Amniotic epithelial cell (primary cell): ENCODE measurements around the gene ZNF469.

Experiments
- DNase-seq: peaks from one replicate; pipeline ENCODE4 v3.0.0-alpha.2; 2010; ENCODE audit warnings: low read depth

ZNF469 gene

GRCh38 chr16:88376835-88377726 is 5.7 kb upstream of the ZNF469 start:
- peak; percentile 23 for DNase-seq

DNA sequence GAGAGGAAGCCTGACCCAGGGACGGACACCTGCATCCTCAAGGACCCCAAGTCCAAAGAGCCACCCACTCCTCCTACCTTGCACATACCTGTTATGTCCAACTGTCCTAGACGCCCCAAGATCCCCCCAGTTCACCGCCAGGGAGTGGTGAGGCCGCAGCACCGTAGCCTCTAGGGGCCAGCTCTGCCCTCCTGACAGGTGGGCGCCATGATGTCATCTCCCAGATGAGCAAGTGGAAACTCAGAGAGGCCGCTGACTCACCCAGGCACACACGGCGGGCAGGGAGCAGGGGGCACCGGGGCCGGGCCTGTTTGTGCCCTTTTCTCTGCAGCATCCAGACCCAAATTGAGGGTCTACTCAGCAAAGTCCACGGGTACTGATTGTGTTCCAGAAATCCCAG is 4.8 kb upstream of the ZNF469 start:
- DNase-seq: no peak

DNA sequence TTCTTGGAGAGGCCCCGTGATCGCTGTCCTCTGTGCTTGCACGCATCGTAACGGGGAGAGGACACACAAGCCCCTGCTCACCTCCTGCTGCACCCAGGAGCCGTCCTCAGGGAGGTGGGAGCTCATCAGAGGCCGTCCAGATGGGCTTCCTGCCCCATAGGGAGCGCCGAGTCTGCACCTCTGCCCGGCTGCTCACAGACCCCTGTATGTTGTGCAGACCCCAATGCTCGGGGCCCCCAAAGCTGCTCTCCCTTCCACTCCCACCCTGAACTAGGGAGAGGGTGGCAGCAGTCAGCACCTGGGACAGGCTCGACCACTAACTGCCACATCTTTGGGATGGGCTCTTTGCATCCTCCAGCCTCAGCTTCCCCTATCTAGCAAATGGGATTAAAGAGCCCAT is 4.4 kb upstream of the ZNF469 start:
- DNase-seq: no peak

- no peak for DNase-seq
Observed at GRCh38 chr16:88378836-88379693, 3.7 kb upstream of the ZNF469 start.

DNA sequence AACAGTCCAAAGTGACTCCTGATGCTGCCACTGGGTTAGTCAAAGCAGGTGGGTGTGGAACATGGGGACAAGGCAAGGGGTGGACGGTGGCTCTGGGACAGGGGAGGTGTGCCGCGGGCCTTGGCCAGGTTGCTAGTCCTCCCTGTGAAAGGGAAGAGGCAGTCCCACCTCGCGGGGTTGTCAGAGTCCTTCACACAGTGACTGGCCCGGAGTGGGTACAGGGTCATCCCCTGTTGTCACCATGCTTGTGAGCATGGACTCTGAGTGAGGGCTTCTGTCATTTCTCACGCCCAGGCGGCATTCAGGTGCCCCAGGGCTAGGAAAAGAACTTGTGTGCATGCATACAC is 3.1 kb upstream of the ZNF469 start:
- no peak for DNase-seq

DNA sequence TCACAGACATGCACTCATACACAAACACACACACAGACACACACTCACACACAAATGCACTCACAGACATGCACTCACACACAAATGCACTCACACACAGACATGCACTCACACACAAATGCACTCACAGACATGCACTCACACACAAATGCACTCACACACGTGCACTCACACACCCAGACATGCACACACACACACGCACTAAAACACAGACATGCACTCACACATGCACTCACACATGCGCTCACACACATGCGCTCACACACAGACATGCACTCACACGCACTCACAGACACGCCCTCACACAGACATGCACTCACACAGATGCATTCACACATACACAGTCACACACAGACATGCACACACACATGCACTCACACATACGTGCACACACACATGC is 2.7 kb upstream of the ZNF469 start:
- DNase-seq: no peak

DNA sequence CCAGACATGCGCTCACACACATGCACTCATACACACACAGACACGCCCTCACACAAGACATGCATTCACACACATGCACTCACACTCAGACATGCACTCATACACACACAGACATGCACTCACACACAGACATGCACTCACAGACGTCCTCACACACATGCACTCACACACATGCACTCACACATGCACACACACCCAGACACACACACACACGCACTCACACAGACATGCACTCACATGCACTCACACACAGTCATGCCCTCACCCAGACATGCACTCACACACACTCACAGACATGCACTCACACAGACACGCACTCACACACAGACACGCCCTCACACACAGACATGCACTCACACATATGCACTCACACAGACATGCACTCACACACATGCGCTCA is 2.1 kb upstream of the ZNF469 start:
- DNase-seq: no peak

DNA sequence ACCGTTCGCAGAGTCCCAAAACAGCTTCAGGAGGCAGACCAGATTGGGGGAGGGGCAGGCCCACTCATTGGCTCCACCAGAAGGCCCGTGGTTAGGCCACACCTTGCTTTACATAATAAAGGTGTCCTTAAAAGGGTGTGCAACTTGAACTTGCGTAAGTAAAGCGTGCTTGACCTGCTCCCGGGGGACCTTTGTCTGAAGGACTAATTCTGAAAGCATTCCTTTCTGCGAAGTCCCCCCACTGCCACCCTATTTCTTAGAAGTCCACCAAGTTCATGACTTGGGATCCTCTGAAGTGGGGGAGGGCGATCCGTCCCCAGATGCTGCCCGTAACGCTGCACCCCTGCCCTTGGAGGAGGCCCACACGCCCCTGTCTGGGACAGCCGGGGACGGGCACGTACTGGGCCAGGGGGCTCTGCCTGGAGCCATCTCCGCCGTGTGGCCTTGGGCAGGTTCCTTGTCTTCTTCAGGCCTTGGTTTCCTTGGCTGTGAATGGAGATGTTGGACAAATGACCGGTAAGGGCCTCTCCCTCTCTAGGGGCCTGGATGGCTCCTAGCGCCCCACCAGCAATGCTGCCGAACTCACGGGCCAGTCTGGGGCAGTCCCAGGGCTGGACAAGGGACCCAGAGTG is 823 bp upstream of the ZNF469 start:
- no peak for DNase-seq

DNA sequence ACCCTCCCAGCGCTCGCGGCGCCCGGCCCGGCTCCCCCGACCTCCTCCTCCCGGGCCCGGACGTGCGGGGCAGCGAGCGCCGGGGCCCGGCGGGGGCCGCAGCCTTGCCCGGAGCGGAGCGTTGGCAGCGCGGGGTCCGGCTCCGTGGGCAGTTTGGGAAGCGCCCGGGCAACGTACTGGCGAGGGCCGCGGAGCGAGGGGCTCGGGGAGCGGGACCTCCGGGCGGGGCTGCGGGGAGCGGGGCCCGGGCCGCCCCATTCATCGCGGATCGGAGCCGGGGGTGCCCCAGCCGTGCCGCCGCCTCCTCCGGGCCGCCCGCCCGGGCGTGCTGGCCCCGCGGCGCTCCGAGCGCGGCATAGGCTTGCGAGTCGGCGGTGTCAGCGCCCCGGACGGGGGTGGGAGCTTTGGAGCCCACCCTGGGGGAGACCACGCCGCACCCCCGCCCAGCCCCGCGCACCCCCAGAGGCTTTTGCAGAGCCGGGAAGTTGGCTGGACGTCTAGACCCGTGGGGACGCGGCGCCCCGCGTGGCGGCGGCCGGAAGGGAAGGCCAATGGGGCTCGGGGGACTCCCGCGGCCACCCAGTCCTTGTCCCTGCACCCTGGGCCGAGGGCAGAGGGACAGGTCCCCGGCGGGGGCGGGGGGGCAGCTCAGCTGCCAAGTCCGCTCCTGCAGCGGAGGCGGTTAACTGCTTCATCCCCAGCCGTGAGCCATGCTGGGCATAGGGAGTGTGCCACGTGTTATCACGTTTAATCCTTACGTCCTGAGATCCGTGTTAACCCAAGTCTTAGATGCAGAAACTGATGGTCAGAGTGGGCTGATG is 852 bp downstream of the ZNF469 start:
- DNase-seq: peak; percentile 42

DNA sequence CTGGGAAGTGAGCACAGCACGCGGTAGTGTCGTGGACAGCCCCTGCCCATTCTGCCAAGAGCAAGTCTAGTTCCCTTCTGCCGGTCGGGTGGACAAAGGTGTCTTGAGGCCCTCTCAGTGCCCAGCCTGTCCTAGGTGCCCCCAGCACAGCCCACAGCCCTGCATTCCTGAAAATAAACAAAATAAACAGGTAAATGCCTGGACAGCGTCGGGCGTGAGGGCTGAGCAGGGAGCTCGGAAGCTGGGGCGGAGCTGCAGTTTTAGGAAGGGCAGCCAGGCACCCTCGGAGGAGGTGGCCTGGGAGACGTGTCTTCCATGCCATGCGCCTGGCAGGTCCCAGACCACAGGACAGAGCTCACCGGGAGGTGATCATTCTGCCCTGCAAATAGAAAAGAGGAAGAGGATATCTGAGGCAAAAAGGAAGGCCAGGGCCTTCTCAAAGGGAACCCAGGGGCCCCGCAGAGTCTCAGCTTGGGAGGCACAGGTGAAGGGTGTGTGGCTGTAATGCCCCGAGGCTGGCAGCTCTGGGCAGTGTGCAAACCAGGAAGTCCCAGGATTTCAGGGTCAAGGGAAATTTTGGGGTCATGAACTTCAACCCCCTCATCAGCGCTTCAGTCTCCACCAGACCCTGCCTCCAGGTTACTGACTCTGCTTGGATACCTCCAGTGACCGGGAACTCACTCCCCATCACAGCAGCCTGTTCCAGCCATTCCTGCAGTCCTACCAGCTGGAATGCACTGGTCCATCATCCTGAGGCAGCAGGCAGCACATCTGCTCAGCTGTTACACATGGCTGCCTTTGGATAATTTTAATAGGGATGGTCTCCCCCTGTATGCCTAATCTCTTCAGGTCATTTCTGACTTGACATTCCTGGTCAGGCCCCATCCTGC is 1.7 kb downstream of the ZNF469 start:
- DNase-seq: no peak

GRCh38 chr16:88385112-88385594 is 2.4 kb downstream of the ZNF469 start:
- no peak for DNase-seq

DNA sequence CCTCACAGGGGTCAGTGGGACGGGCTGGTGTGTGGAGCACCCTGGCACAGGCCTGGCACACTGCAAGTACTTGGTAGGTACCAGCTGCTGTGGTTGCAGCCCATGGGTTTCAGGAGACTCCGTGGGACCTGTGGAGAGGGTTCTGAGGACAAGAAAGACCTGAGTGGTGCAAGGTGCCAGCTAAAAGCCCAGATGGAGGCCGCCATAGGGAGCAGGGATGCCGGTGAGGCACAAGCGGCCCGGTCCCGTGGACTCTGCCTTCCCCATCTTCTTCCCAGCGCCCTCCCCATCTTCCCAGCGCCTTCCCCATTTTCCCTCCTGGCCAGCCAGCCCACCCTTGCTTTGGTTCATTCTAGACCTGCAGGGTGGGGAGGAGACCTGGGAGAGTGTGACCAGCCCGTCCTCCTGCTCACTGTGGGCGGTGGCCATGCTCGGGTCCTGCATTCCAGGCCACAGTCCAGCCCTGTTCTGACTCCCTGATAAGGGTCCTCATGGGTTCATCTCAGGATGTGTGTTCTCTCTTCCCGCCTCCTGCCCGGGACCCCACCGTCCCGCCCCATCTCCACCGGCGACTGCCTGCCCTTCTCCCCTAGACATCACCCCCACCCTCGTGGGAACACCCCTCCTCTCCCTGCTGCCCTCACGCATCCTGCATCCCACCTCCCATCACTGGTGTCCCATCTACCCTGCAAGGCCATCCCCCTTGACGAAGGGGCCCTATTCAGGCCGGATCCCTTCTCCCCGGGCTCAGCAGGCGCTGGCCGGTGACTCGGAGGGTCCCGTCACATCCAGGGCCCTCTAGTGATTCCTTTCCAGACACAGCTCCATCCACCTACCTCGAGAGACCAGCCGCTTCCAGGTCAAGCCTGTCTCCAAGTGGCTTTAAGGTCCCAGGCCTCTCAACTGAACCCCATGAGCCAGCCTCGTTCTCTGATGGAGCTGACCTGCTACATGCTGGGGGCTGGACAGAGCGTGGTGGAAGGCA is 3.4 kb downstream of the ZNF469 start:
- DNase-seq: no peak

DNA sequence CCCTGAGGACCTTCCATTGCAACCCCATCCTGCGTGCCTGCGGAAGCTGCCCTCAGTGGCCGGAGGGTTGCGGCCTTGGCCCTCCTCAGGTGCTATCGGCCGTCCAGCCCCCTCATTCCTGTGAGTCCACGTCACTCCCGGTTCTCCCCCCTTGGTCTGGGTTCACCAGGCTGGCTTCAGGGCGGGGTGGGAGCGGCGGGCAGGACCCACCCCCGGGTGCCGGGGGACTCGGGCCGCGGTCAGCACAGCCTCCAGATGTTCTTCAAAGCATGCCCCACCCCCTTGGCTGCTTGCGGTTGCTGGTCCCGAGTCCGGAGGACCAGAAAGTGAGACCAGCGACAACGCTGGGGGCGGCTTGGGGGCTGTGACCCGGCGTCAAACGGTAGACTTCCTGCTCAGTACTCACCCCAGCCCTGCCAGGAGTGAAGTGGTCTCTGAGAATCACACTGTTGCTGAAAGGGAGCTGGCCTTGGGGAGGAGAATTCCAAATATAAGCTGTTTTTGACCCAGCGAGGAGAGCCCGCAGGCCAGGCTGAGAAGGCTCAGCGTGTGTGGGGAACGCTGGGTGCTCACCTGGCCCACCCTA is 4.5 kb downstream of the ZNF469 start:
- no peak for DNase-seq

DNA sequence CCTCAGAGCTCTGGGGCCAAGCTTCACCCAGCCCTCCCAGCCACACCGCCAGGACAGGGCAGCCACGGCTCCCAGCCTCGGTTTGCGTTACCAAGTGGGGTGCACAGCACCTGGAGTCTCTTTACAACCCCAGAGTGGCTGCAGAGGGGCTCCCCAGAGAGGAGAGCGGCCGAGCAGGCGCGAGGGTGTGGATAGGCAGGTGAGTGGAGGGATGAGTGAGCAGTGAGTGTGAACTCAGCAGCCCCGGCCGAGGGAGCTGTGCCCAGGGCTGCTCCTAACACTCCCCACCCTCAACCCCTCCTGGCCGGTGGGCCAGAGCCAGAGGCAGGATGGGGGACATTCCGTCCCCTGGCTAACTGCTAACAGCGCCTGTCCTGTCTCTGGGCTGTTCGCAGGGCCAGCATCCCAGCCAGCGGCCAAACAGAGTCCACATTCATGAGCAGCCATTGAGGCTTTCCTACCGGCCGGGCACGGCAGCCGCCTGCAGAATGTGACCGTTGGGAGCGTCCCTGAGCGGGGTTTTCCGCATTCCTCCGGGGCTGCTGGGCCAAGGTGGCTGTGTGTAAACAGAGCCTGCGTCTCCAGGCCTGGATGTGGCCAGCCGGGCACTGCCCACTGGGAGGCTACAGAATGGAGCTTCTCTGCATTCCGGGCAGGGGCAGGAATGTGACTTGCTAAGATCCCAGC is 5.3 kb downstream of the ZNF469 start:
- DNase-seq: peak; percentile 21

DNA sequence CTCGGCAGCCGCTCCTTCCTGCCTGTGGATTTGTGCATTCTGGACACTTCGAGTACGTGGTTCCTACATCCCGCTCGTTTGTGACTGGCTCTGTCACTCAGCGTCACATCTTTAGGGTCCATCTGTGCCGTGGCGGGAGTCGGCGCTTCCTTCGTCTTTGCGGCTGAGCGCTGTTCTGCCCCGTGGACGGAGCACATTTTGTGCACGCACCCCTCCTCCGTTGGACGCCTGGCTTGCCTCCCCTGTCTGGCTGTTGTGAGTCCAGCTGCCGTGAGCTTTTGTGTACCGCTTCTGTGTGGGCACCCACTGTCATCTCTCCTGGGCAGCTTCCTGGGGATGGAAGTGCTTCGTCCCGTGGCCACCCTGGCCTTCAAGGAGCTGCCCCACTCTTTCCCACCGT is 6.4 kb downstream of the ZNF469 start:
- no peak for DNase-seq

- no peak for DNase-seq
Observed at GRCh38 chr16:88389621-88390160, 6.9 kb downstream of the ZNF469 start.

DNA sequence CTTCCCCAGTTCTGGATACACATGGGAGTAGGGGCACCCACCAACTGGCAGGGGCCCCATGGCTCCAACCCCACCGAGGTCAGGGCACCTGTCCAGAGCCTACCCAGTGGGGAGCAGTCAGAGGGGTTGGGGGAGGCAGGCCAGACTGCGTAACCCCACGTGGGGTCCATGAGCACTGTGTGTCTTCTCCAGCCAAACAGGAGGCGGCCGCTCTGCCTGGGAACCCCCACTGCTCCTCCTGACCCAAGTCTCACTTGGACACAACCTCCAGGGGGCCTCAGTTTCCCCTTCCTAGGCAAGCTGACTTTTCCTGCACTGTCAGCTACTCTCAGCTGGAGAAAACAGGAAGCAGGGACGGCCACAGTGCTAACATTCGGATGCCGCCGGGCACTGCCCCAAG is 7.5 kb downstream of the ZNF469 start:
- DNase-seq: no peak

DNA sequence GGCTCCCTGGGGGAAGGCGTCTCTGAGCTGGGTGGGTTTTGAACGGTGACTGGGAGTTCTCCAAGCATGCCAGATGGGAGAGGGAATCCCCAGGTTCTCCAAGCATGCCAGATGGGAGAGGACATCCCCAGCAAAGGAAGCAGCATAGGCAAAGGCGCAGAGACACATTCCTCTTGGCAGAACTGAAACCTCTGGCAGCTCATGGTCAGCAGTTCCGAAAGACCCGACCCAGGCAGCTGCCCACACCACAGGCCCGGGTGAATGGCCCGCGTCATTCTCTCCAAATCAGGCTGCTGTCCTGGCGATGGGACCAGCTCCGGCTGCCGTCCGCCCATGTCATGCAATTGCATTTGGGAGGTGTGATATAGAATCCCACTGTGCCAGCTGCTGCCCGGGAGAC is 8.0 kb downstream of the ZNF469 start:
- DNase-seq: no peak
